SKM-1 treated with dmso at 0.1 percent for 144 hours (cell line): ENCODE results near the gene CSNK2A1.
A peak's percentile ranks its signal among the peaks of the same experiment; 100 is the strongest.

Experiments
- DNase-seq: peaks from one replicate; lab custom pipeline; 2025; ENCODE audit not compliant: unreplicated experiment; lab: John Stamatoyannopoulos, UW

CSNK2A1 gene

DNA sequence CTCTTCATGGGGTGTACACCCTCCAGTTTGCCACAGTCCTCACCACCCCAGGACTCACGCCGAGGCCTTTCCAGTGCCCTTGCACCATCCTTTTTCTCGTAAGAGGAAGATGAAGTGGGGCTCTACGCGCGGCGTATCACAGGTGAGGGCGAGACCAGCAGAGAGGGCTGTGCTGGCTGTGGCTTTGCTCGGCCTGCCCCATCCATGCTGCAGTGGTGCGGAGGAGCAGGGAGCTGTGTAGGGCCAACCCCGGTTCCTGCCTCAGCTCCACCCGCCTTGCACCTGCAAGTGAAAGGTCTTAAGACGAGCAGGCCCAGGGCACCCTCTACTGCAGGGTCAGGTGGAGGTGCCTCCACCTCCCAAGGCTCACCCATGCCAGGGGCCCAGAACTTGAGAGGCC lies 111.4 kb downstream of the CSNK2A1 start:
- DNase-seq = no peak

DNA sequence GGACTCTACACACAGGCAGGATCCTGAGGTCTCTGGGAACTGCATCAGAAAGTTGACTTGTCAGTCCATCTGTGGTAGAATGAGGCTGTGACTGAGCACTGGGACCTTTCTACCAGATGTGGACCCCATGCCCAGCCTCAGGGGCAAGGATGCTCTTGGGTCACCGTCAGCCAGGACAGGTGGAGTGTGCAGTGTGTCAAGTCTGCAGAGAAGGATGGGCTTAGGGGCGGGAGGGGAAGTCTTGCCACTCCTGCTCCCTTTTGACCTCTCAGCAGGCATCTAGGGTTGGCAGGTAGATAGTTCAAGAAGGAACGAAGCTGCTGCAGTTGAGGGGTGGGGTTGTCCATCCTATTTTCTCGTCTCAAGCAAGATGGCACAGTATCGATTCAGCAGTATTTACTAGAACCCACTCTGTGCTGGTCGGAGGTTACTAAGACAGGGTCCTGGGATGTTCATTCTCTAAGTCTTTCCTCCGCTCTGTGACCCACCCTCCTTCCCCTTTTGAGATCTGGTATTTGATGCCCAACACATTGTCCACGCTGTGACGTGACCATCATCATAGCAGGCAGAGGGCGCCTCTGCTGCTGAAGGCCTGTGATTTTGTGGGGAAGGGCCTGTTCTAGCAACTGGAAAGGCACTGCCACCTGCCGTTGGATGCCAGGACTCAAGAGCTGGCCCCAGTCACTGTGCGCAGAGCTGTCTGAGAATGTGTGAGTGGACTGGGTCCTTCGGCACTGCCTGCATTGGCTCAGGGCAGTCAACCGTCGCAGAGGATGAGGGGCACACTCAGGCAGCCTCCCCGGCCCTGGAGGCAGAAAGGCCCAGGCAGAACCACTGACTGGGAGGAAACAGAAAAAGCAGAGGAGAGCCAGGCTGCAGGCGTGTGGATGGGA lies 112.3 kb downstream of the CSNK2A1 start:
- peak; percentile 39 for DNase-seq

GRCh38 chr20:430091-430999 lies 113.2 kb downstream of the CSNK2A1 start:
- DNase-seq = no peak

- DNase-seq = no peak
Measured at GRCh38 chr20:428658-429200, 114.9 kb downstream of the CSNK2A1 start.

DNA sequence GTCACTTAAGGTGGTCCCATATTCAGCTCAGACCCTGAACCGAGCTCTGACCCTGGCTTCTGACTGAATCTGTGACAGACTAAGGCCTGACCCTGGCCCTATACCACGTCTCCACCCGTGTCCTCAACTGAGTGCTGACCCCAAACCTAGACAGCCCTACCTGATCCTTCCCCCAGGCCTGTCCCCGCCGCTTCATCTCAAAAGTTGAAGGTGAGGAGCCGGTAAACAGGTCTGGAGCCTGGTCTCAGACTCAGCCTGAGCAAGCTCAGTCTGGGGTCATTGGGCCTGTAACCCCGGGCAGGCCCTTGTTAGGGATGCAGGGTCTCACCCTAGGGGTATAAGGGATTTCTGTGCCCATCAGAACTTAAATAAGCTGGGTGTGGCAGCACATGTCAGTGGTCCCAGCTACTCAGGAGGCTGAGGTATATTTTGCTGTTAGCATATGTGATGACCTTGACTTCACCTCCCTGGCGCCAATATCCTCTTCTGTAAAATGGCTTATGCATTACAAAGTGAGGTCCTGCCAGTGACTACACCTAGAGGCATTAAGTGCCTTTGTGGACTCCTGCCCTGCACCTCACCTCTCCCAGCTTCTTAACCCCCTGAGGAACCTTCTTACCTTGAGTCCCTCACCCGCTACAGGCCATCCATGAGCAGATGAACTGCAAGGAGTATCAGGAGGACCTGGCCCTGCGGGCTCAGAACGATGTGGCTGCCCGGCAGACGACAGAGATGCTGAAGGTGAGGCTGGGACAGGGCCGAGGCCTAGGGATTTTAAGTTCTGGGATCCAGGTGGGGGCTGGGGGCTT lies 115.5 kb downstream of the CSNK2A1 start:
- DNase-seq = no peak

DNA sequence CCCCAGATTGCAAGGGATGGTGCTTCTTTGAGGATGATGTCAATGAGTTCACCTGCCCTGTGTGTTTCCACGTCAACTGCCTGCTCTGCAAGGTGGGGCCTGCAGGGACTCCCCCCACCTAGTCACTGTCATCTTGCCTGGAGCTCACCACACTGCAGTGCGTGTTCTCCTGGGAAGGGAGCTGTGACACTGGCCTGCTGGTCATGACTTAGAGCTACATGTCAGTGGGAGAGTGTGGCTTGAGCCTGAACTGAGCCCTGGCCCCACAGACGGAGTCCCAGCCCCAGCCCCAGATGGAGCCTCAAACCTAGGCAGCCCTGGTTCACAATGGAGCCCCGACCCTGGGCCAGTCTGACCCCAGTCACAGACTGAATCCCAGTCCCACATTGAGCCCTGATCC lies 116.2 kb downstream of the CSNK2A1 start:
- DNase-seq = no peak

DNA sequence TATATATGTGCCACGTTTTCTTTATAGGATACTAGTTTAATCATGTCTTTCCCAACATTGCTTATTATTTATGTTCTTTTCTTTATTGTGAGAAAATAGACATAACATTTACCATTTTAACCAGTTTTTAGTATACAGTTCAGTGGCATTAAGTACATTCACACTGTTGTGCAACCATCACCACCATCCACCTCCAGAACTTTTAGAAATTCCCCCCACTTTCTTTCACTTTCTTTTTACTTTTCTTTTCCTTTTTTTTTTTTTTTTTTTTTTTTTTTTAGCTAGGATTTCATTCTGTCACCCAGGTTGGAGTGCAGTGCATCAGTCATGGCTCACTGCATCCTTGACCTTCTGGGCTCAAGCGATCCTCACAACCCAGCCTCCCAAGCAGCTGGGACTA lies 117.0 kb downstream of the CSNK2A1 start:
- no peak for DNase-seq
